ENCODE measurements around the gene SPP2. TPM values are rescaled to one million over a fixed set of nuclear protein-coding genes. Genes with fewer than 3 reads are reported as not detected.

SPP2 gene, protein sequence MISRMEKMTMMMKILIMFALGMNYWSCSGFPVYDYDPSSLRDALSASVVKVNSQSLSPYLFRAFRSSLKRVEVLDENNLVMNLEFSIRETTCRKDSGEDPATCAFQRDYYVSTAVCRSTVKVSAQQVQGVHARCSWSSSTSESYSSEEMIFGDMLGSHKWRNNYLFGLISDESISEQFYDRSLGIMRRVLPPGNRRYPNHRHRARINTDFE
- total RNA-seq = not detected

DNA sequence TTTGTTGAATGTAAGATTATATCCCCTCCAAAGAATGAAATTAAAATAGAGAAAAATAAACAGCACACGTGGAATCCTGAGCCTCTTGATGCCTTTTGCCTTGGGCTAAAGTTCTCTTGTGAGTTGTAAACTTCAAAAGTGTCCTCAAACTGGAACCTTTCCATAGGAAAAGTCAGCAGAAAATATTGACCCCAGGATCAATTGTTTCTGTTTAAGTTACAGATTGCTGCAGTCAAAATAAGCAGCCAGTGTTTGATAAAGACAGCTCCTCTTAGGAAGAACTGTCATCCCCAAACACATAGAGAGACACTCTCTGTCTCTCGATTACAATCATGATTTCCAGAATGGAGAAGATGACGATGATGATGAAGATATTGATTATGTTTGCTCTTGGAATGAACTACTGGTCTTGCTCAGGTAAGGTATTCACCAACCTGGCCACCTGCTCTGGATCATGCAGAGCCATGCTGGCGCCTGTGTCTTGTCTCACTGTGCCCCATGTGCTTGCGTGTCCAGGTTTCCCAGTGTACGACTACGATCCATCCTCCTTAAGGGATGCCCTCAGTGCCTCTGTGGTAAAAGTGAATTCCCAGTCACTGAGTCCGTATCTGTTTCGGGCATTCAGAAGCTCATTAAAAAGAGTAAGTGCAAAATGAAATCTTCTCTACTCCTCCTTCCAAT is at the start of gene SPP2:
Gene SPP2, plus strand, starts transcription at position 248 of the 681 bp plus-strand sequence. Its CDS starts 85 bp downstream, at position 333.
- DNase-seq (ENCODE audit: low spot score) = no peak

DNA sequence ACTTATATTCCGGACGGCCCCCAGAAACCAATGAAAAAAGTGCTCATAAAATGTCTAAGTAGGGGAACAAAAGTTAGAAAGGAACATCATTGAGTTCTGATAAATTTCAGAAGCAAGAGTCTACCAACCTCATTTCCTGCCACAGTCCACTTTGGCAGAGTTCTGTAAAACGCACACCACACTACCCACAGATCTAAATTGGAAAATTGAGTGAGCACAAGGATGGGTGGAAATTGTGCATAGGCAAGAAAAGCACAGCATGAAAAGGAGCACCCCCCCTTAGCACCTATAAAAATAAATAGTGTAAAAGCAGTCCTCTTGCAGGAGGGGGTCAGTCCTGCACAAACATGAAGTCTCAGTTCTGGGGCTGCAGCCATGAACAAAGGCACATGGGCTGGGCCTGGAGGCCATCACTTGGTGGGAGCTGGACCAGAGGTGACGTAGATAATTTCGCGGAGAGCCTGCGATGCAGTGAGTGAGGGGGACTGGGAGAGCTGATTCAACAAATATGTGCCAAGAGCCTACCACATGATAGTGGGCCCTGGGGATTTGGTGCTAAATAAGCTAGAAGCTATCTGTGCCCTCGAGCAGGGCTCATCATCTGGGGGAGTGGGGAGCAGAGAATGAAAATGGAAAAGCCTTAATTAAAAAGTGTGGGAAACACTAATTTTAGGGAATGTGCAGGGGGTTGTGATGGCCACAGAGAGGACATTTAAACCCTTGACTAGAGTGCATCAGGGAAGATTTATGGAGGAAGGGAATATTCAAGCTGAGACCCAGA is 48.9 kb upstream of the SPP2 start:
- DNase-seq (ENCODE audit: low spot score) = no peak

DNA sequence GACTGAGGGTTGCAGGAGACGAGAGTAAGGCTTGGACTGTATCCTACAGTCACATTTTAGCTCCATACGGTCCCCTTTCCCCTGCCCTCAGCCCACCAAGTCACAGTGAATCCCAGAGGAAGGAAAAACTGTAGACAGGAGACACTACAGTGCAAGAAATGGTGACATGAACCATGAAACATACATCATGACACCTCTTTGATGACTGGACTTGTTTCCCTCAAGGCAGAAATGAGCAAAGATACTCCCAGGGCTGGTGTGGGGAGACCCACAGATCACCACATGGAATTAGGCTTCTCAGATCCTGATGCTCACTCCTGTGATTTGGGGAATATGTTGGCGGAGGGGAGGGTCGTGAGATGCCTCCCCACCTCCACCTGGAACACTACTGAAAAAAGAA is 48.2 kb upstream of the SPP2 start:
- DNase-seq (ENCODE audit: low spot score) = no peak

DNA sequence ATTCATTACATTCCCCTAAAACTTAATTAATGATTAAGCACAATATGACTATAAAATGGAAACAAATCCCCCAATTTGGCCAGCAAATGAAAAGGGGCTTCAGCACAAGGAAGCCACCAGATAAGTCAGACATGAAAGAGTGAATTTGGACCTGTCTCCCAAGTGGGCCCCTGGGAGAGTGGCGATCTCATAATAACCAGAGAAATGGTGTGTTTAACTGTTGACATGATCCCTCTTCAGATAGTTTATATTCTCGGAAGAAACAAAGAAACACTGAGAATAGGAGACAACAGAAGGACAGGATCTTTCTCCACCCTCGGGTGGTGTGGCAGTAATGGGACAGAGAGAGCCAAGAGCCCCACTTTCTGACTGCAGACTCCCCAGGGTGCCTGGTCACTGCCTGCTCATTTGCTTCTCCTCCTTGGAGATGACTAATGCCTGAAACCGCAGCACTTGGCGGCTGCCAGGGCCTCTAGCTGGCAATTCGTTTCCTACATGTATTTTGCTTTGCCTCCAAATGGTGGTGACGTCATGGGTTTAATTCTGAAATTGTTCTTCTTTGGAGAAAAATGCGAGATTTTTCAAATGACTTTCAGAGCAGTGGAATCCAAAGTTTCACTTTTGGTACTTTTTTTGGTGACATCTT is 46.4 kb upstream of the SPP2 start:
- no peak for DNase-seq (ENCODE audit: low spot score)

DNA sequence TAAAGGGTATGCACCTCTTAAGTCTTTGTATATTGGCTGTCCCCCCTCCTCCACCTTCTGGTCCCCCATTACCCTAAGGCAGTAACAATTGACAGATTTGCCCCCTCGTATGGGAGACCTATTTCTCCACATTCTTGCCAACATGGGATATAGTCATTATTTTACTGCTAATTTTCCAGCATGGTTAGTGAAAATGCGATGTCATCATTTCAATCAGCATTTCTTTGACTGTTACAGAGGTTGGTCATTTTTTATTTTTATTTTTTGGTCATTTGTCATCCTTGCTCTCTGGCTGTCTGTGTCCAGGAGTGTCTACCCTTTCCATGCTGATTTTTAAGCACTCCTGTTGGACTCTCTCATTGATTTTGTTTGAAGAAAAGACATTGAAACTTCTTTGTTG is 45.4 kb upstream of the SPP2 start:
- no peak for DNase-seq (ENCODE audit: low spot score)

DNA sequence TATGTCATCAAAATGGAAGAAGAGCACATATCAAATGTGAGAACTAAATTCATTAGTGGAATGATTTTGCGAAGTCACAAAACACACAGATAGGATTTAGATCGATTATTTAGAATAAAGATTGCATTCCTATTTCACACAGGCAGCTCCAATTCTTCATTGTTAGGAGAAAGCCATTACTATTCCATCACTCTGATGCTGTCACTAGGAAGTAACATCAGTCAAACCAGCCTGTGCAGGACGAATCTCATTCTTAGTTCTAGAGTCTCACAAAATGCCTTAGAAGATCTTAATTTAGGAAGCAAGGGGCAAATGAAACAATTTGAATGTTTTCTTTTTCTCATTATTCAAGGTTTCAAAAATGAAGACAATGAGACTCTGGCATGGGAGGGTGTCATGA is 44.0 kb upstream of the SPP2 start:
- DNase-seq (ENCODE audit: low spot score) = no peak

DNA sequence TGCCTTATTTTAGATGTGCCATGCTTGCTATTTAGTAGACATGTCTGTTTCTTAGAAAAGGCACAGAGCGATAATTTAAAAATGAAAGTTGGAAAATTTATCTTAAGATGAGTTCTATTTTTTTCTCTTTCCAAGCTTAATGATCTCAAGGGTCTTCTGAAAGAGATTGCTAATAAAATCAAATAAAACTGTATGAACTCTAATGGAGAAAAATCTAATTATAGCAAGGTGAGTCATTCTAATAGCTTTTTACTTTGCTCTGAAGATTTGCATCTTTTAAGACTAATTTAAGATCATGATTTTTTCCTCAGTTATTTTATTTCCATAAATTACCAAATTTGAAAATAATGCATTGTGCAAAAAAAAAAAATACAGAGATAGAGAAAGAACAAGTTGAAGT is 36.1 kb upstream of the SPP2 start:
- no peak for DNase-seq (ENCODE audit: low spot score)

DNA sequence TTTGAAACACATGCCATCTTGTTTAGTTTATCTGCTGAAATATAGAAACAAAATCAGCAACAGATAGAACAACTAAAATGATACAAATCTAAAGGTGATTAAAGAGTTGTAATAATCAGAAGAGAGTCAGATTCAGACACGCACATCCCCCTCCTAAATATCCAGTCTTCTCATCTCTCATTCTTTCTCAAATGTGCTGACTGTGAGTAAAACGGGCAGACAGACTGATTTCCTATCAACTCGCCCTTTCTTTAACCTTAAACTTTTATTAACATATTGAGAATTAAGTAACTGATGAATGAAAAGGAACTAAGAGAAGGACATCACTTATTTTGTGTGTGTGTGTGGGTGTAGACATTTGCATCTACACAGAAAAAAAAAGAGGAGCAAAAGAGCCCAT is 34.6 kb upstream of the SPP2 start:
- no peak for DNase-seq (ENCODE audit: low spot score)

DNA sequence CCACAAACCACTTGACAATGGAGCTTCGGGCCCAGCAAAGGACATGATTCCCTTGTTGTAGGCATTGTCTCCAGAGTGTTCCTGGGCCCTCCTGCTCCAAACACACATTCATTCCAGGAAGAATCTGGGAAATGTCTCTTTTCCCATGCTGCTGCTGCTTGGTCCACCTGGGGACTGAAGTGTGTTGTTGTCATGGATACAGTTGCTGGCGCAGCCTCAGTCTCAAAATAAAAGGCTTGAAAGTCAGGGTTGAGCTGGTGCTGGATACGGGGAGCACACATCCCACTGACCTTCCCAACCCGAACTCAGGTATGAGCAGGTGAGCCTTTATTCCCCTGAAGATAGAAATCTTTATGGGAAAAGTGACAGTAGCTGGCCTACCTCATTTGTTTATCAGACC is 30.6 kb upstream of the SPP2 start:
- DNase-seq (ENCODE audit: low spot score) = no peak

DNA sequence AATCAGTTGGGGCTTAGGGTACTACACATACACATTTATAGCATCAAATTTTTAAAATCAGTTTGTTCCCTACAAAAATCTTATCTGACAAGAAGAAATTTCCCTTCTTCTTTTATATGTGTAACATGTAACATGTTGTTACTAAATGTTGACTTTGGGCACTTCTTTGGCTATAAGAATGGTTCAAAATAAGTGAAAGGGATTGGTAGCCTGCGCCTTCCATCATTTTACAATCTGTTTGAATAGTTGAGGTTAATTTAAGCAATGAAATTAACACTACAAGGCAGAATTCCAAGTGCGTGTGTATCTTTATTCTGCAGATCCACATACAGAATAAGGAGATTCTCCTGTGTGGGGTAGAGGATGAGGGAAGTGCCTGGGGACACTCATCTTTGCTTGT is 30.2 kb upstream of the SPP2 start:
- no peak for DNase-seq (ENCODE audit: low spot score)

DNA sequence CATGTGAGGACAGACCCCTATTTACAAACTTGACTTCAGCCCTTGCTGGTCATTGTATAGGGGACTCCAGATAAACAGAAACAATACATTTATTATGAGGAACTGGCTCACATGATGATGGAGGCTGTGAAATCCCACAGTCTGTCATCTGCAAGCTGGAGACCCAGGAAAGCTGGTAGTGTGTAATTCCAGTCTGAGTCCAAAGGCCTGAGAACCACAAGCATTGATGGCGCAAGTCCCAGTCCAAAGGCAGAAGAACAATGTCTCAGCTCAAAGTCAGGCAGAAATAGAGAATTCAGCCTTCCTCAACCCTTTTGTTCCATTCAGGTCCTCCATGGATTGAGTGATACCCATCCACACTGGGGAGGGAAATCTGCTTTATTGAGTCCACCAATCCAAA is 28.1 kb upstream of the SPP2 start:
- DNase-seq (ENCODE audit: low spot score) = no peak

DNA sequence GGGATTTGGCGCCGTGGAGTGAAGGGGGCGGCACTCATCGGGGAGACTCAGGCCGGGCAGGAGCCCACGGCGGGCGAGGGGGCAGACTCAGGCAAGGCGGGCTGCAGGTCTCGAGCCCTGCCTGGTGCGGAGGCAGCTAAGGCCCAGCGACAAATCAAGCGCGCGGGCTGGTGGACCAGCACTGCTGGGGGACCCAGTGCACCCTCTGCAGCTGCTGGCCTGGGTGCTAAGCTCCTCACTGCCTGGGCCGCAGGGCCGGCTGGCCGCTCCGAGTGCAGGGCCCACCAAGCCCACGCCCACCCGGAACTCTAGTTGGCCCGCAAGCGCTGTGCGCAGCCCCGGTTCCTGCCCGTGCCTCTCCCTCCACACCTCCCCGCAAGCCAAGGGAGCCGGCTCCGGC is 26.2 kb upstream of the SPP2 start:
- no peak for DNase-seq (ENCODE audit: low spot score)

DNA sequence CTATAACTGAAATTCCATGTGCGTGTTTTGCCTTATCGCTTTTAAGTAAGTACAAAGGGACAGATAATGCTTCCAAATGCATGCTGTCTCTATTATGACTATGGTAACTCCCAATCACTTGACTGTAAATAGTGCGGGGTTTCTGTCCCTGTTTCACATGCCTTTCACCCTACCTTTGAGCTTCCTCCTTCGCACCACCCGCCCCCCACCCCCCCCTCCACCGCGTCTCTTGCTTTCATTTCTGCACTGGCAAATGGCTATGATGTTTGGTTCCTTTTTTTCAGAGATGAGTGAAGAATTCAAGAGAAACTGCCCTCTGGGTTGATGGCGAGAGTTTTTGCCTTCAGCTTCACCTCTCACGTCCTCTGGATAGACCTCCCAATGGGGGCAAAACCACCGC is 25.0 kb upstream of the SPP2 start:
- DNase-seq (ENCODE audit: low spot score) = no peak

DNA sequence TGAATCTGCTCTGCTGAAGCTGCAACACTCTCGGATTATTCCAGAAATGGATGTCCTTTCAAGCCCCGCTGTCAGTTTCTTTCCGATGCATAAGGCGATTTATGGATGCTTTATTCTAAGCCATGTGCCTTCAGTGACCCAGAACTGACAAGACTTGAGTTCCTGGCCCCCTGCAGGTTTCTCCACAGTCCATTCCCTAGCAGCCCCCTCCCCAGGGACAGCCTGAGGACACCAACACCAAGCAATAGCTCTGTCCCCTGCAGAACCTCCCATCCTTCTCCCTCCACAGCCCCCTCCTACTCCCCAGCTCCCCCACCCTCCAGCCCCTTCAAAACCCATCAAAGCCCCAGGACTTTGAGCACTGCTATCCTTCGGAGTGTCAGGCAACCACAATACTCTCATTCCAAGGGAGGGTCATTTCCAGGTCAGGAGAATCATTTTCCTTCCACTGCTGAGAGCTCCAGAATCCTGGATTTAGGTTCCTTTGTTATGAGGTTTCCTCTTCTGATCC is 24.6 kb upstream of the SPP2 start:
- no peak for DNase-seq (ENCODE audit: low spot score)

DNA sequence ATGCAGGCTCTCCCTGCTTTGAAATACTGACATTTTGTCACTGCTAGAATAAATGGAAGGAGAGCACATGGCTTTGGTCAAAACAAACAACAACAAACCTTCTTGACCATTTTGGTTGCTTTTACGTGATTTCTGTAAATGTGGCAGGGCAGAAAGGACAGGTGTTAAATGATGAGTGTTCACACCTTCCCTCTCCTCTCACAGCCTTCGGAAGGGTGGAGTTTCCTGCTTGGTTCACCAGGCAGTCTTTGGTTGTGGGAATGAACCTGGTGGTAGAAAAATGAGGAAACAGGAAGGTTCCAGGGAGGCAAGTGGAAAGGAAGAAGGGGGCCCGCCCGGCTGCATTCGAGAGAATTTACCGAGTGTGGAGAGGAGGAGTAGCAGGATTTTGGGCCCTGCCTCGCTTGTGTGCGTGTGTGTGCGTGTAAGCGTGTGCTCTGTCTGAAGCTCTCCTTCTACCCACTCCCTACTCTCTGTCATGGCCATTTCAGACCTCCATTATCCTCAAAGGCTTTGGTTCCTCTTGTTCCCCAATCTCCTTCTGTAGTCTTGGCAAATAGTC is 23.7 kb upstream of the SPP2 start:
- DNase-seq (ENCODE audit: low spot score) = no peak

DNA sequence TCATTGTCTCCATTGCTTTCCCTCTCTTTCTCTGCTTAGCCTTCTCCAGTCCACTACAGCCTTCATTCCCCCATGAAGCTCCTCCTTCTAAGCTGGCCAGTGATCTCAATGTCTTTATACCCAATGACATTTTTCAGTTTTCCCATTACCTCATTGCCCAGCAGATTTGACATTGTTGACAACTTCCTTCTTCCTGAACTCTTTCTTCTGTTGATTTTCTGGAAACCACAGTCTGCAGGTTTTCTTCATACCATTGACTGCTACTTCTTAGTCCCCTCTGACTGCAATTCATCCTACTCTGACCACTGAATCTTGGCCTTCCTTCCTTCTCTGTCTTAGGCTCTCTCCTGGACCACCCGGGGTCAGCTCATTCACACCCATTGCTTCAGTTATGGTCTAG is 22.9 kb upstream of the SPP2 start:
- DNase-seq (ENCODE audit: low spot score) = no peak

DNA sequence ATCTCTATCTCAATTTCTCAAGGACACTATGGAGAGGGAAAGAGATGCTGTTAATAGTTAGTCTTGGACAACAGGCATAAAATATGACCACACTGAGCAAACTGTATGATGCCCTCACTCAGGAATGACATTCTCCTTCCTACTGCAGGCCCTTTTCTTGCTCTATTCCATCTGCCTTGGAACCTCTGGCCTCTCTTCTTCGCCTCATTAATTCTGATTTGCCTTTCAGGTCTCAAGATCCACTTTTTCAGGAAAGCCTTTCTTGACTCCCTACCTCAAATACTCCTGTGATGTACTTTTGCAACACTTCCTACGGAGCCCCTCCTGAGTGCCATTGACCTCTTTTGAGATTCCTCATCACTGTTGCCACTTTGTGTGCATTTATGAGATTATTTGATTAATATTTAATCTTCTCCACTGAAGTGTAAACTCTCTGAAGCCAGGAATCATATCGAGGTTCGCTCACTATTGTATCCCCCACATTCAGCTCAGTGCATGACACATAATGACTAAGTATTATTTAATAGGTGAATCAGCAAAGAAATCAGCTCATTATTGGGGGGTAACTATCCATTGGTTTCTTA is 21.3 kb upstream of the SPP2 start:
- DNase-seq (ENCODE audit: low spot score) = no peak

DNA sequence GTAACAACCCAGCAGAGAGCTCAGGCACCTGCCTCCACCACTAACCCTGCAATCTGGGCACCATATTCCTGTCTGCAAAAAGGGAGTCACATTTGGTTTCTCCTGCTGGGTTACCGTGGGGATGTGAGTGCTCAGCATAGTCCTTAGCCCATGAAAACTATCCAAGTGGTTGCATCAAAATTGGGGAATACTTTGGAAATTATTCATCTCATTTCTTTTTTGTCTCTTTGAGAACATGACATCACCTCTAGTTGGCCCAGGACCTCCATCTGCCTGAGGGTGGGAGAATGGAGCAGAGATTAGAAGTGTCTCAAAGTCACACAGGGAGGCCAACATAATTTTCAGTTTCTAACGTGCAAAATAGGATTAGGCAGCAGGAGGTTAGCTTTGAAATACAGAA is 19.3 kb upstream of the SPP2 start:
- no peak for DNase-seq (ENCODE audit: low spot score)

DNA sequence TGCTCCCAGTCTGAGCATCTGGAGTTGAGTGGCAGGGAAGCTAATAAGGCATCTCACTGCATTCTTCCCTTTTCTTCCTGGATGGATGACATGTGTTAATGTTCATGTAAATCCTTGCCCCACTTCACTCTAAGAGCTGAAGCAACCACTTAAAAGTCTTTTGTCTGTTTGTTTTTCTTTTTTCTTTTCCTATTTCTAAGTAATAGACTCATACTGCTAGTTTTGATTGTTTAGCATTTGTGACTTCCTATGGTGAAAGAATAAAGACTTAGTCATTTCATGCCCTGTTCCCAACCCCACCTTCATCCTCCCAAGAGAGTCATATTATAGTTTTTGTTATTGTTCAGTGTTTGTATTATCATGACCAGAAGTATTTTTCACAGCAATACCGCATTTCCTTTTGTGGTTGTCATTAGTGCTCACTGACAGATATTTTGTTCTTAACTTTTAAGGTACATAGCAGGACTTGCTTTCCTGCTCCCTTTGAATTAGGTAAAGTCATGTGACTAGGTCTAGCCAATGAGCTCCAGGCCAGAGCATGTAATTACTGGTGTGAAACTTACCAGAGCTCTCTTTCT is 18.1 kb upstream of the SPP2 start:
- DNase-seq (ENCODE audit: low spot score) = peak; percentile 20

DNA sequence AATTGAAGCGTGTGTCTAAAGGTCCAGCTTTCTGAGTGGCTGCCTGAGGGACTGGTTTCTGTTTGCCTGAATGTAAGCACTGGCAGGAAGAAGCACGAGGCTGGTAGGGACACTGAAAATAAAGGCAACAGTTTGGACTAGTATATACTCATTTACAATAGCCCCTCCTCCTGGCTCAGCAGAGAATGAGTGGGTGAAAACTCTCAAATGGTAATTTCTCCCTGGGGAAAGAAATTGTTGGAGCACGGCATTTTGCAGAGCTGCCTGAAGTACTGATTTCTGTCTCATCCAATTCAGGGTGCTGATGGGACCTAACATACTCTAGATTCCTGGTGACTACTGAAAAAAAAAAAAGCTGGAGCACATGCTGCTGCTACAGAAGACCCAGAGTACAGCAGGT is 17.3 kb upstream of the SPP2 start:
- DNase-seq (ENCODE audit: low spot score) = no peak

DNA sequence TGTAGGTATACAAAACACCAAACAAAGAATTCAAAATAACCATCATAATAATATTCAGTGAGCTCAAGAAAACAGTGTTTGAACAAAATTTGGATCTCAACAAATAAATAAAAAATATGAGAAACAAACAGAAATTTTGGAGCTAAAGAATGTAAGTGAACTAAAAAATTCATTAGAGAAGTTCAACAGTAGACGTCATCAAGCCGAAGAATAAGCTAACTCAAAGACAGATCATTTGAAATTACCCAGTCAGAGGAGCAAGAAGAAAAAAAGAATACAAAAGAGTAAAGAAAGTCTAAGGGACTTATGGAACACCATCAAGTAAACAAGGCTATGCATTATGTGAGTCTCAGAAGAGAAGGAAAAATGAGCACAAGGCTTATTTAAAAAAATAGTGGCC is 16.6 kb upstream of the SPP2 start:
- no peak for DNase-seq (ENCODE audit: low spot score)

Data from mucosa of gallbladder (tissue), 1 donor.